HG02973 (cell line): ENCODE measurements around the gene PDIA4.
A peak's percentile ranks its signal among the peaks of the same experiment; 100 is the strongest.
"Not testable (repeated sequence)": the region's sequence is repeated elsewhere in the genome, so short reads cannot be mapped to it uniquely, and the experiment has no call there.

ENCODE experiments used
- ATAC-seq: cut with Tn5 transposase; IDR thresholded peaks from one replicate; pipeline ENCODE4 v1.9.1; 2021; ENCODE audit warnings: moderate library complexity; ENCODE audit not compliant: unreplicated experiment

Gene PDIA4, protein sequence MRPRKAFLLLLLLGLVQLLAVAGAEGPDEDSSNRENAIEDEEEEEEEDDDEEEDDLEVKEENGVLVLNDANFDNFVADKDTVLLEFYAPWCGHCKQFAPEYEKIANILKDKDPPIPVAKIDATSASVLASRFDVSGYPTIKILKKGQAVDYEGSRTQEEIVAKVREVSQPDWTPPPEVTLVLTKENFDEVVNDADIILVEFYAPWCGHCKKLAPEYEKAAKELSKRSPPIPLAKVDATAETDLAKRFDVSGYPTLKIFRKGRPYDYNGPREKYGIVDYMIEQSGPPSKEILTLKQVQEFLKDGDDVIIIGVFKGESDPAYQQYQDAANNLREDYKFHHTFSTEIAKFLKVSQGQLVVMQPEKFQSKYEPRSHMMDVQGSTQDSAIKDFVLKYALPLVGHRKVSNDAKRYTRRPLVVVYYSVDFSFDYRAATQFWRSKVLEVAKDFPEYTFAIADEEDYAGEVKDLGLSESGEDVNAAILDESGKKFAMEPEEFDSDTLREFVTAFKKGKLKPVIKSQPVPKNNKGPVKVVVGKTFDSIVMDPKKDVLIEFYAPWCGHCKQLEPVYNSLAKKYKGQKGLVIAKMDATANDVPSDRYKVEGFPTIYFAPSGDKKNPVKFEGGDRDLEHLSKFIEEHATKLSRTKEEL

DNA sequence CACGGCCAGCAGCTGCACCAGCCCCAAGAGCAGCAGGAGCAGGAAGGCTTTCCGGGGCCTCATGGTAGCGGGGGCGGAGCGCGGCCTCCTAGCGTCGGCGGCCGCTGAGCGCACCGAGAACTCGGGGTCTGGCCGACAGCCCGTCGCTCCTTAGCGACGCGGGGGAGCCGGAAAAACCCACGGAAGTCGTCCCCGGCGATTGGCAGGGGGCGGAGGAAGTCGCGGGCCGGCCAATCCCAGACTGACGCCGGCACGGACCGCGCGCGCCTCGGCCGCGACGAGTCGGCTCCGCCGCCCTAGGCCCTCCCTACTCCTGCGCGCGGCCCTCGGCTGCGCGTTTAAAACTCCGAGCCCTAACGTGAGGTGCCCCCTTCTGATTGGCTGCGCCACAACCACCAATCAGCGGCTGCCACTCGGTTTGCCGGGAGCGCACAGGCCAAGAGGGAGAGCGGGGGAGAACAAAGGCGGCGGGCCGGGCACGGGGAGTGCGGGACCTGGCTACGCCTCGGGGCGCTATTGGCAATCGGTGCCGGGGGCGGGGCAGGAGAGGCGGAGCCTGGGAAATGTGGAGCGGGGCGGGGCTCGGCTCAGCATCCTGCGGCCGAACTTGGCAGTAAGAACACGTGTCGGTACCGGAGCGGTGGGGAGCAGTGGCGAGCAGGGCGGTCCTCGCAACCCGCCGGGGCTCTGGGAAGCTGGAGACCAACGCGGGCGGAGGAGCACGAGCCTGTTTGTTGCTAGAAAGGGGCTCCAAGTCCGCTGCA is at the start of gene PDIA4:
Gene PDIA4, minus strand, starts transcription at position 160 of the 764 bp plus-strand sequence. Its CDS starts 97 bp downstream, at position 63.
- peak; percentile 88 for ATAC-seq

DNA sequence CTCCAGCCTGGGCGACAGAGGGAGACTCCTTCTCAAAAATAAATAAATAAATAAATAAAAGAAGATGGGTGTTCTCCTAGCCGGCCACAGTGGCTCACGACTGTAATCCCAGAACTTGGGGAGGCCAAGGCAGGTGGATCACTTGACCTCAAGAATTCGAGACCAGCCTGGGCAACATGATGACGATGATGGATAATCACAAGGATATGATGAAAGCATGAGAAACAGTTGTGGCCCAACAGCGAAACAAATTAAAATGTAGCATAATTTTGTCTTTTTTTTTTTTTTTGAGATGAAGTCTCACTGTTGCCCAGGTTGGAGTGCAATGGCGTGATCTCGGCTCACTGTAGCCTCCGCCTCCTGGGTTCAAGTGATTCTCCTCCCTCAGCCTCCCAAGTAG is 49.3 kb upstream of the PDIA4 start:
- ATAC-seq: no peak

DNA sequence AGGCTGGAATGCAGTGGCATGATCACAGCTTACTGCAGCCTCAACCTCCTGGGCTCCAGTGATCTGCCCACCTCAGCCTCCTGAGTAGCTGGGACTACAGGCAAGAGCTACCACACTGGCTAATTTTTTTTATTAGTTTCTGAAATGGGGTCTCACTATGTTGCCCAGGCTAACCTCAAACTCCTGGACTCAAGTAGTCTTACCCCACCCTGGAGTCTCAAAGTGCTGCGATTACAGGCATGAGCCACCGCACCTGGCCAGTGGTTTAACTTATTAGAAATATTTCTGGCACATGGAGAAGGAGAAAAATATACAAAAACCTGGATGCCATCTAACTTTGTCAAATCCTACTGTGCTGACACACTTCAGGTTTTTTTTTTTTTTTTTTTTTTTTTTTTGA is 47.0 kb upstream of the PDIA4 start:
- no peak for ATAC-seq

DNA sequence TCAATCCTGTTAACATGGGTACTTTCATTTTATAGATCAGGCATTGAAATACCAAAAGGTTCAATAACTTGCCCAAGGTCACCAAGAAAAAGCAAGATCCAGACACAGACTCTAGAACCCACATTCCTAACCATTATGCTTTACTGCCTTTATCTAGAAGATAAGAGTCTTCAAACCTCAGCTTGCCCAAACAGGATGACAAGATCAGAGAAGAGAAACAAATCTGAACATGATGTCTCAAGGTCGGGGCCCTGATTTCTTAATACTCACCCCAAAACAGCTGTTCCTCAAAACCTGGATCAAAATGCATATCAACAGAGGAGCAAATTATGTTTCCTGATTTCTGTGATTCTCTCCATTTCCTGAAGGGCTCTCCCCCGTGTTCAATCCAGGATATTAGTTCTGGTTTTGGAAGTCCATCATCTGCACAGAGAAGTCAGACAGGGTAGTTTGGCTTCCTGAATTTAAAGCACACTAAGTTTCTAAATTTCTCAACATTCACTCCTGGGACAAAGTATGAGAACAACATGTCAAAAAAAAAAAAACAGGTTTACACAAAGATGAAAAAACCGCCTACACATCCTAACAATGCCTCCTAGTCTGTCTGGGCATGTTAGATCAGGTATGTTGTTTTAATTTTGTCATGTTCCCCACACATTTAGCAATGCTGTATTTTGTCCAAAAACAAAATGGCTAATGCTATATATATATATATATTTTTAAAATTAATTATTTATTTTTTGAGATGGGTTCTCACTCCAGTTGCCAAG is 46.0 kb upstream of the PDIA4 start:
- no peak for ATAC-seq

DNA sequence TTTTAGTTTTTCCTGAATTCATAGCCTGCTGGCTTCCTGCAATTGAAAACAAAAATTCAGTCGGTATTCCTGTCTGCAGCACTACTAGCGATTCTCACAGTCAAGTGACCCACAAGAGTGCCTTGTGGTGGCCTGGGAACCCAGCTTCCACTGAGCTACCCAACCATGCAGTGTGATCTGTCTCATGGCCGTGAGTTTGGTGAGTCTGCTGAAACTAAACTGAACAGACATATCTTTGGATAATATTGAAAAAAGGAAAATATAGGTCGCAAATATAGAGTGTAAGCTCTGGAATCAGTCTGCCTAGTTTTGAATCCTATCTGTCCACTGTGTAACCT is 44.1 kb upstream of the PDIA4 start:
- no peak for ATAC-seq

DNA sequence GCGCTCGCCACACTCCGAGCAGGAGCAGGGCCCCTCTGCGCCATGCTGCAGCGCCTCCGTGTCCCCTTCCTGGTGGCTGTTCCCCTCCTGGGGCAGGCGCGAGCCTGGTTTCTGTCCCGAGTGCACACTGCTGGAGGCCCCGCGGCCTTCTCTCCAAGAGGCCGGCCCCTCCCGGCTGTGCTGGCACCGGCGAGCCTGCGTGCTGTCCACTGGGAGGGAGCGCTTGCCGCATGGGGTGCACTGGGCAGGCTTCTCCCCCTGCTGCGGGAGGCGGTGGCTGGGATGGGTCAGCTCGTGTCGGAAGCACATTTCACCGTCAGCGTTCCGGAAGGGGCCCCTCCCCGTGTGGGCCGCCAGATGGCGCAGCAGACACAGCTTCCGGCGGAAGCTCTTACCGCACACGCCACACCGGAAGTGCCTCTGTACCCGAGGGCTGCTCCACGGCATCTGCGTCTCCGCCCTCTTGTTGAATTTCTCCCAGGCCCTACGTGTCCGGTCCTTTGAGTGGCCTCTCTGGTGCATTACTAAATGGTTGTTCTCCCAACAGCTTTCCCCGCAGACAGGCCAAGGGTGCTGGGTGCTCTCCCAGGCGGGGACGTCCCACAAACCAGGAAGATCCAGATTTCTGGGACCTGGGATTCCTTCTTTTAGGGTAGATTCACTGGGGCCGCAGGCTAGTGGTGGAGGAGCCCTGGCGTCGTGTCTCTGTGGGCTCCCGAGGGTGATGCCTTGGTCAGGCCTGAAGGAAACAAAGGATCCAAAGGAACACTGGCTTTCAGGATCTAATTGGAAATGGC is 43.5 kb upstream of the PDIA4 start:
- no peak for ATAC-seq

DNA sequence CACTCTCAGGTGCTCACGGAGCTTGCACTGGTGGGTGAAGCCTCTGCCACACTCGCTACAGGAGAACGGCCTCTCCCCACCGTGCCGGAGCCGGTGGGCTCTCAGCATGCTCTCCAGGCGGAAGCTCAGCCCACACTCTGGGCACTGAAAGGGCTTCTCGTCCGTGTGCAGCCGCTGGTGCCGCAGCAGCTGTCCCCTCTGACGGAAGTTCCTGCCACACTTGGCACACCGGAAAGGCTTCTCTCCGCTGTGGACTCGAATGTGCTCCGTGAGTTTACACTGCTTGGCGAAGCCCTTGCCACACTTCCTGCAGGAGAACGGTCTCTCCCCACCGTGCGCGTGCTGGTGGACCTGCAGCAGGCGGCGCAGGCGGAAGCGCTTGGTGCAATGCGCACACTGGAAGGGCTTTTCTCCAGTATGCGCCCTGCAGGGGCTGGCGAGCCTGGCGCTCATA is 42.9 kb upstream of the PDIA4 start:
- no peak for ATAC-seq

DNA sequence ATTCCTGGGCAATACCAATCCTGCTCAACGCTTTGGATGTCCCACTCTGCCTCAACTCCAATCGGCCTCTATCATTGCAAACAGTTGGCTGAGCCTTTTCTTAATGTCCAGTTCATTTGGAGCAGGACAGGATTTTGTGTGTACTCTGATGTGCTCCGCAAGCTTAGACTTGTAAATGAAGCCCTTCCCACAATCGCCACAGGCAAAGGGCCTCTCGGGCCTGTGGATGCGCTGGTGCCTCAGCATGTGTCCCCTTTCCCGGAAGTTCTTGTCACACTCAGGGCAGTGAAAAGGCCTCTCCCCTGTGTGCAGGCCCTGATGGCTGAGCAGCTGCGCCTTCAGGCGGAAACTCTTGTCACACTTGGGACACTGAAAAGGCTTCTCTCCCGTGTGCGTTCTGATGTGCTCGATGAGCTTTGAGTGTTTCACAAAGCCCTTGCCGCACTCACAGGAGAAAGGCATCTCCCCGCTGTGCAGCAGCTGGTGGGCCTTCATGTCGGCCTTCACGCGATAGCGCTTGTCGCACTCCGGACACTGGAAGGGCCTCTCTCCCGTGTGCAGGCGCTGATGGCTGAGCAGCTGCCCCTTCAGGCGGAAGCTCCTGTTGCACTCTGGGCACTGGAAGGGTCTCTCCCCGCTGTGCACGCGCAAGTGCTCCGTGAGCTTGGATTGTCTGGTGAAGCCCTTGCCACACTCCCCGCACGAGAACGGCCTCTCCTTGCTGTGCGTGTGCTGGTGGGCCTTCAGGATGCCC is 42.2 kb upstream of the PDIA4 start:
- ATAC-seq: no peak

DNA sequence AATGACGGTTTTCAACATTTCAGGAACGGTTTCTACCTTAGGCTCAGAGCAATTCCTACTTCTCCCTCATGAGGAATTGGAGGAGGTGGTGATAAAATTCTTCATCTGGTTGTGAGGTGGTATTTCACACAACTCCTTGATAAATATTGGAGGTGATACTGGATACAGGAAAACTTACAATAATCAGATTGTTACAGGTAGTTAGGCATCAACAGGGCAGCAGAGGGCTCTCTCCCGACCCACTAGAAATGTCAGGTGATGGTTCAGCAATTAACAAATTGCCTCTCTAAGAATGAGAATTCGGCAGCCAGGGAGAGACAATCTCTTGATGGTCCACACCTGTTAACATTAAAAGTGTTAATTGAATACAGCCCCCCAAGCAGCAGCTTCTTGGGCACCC is 39.6 kb upstream of the PDIA4 start:
- ATAC-seq: no peak

DNA sequence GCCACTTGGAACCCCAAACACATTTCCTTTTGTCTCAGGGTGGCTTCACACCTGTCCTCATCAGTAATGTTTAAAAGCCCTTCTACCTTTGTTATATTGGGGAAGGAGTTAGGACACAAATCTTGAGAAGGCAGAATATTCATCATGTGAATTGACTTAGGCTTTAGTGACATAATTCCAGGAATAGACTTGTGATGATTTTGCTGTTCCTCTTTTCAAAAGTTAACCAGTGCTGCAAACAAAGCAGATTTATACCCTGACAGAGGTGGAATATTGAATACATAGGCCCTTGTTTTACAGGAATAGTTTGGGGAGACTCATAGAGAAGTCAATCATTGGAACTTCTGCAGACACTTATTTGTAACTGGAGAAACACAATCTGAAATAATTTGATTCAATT is 35.2 kb upstream of the PDIA4 start:
- no peak for ATAC-seq

DNA sequence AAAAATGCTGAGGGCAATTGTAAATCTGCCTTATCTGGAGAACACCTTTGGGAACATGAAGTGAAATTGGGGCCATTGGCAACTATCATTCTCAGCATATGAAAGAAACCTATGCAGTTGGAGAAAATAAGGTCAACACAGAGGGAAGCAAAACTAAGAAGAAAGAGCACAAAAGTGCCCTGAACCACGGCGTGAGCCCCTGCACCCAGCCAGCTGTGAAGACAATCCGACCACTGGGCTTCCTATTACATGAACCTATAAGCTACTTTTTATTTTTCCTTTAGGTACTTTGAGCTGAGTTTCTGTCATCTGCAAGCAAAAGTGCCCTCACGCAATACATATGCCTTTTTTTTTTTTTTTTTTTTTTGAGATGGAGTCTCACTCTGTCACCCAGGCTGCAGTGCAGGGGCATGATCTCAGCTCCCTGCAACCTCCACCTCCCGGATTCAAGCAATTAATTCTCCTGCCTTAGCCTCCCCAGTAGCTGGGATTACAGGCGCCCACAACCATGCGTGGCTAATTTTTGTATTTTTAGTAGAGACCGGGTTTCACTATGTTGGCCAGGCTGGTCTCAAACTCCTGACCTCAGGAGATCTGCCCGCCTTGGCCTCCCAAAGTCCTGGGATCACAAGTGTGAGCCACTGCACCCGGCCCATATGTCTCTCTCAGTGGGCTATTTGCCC is 34.1 kb upstream of the PDIA4 start:
- not testable (repeated sequence) for ATAC-seq

DNA sequence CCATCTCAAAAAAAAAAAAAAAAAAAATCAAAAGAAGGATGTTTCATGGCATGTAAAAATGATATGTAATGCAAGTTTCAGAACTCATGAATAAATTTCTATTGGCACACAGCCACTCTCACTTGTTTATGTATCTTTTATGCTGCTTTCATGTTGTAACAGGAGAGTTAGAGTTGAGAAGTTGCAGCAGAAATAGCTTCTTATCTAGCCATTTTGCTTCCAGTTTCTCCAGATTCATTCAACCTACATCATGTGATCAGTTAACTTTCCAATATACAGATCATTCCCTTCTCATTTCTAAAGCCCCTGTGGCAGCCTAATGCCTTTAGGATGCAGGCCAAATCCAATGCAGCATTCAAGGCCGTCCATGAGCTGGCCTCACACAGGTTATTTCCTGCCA is 31.9 kb upstream of the PDIA4 start:
- ATAC-seq: no peak

DNA sequence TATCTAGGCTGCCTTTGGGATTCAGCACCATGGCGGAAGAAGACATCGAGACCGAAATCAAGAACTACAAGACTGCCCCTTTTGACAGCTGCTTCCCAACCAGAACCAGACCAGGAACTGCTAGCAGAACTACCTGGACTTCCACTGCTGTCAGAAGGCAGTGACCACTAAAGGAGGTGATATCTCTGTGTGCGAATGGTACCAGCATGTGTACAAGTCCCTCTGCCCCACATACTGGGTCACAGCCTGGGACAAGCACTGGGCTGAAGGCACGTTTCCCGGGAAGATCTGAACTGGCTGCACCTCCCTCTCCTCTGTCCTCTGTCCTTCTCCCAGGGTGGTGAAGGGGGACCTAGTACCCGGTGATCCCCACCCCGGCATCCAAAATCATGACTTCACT is 25.6 kb upstream of the PDIA4 start:
- no peak for ATAC-seq

DNA sequence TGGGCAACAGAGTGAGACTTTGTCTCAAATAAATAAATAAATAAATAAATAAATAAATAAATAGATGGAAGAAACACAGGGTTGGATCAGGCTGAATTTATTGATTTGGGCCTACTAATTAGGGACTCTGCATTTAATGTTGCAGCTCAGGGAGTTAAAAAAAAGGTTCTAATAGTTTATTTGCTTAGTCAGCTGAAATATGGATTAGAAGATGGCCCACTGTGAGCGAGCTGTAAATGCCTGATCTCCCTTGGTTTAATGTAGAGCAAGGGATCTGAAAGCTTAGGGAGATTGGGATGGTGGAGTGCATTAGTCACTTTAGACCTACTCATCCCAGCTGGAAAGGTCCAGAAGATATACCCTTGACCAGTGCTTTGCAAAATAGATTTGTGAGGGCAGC is 25.1 kb upstream of the PDIA4 start:
- no peak for ATAC-seq

DNA sequence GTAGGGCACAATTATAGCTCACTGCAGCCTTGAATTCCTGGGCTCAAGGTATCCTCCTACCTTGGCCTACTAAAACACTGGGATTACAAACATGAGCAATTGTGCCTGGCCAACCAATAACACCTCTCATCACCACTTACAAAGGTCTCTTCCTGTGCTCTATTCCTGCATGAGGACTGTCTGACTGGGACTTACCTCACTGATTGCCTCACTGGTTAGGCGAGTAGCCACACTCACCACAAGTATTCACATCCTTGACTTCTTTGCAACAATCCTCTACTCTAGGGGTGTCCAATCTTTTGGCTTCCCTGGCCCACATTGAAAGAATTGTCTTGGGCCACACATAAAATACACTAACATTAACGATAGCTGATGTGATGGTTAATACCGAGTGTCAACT is 22.6 kb upstream of the PDIA4 start:
- ATAC-seq: no peak

DNA sequence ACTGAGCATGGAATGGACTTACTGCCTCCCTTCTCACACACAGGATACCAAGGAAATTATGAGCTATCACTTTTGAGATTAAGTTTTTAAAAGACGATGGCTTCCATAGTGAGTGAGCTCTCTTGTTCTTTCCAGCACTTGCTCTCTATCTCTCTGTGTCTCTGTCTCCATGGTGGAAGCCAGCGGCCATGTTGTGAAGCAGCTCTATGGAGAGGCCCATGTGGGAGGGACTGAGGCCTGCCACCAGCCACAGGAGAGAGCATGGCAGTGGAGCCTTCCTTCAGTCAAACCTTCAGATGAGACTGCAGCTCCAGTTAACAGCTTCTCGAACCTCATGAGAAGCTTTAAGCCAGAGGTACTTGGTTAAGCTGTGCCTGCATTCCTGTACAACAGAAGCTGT is 20.5 kb upstream of the PDIA4 start:
- no peak for ATAC-seq

DNA sequence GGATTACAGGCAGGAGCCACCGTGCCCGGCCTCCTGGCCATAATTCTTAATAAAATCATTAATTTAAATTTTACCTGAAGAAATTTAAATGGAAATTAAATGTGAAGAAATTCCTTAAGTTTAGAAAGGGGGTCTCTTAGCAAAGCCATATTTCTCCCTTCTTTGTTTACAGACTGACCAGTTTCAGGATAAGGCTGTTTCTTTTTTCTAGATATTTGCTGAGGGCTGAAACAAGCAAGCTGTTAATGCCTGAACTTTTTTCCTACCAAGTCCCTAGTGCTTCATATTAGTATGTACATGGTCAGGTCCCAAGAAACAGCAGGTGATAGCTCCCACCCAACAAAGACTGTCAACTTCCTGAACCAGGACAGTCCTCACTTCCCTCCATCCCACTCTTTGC is 18.1 kb upstream of the PDIA4 start:
- no peak for ATAC-seq

DNA sequence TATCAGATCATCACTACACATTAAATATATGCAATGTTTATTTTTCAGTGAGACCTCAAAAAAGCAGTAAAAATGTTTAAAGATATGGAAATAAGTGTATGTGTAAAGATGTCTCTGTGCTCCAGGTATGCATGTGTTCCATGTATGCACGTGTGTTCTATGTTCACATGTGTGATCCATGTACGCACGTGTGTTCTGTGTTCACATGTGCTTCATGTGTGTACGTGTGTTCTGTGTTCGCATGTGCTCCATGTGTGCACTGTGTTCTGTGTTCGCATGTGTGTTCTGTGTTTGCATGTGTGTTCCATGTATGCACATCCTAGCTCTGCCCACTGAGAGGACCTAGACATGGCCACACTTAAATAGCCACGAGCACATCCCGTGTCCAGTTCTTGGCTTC is 15.6 kb upstream of the PDIA4 start:
- ATAC-seq: no peak

DNA sequence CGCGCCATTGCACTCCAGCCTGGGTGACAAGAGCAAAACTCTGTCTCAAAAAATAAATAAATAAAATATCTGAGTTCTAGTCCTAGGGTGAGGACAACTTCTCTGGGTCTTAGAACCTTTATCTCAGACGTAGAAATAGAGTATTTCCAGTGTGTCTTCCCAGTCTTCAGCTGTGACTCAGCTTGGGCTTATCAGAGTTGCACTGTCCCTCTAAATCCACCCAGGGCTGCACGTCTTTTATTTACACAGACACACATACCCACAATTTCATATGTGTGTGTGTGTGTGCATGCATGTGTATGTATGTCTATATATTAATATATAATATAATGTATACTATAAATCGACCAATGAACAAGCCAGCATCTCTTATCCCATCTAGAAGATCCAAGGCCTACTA is 13.0 kb upstream of the PDIA4 start:
- ATAC-seq: no peak
